ENCODE measurements around the gene APRT.

APRT gene

GRCh38 chr16:88840600-88841215, 29.0 kb upstream of the APRT start:
- no peak overlapping the region for H3K27ac ChIP-seq (ENCODE audit: low read depth, low read length)
- H3K9ac ChIP-seq (ENCODE audit: low read length), result no peak overlapping the region
- H3K36me3 ChIP-seq (ENCODE audit: insufficient read depth, low read length), result peaks cover 20% of the 10 kb centered on the region

GRCh38 chr16:88839745-88840599, 28.2 kb upstream of the APRT start:
- no peaks in the 10 kb centered on the region for H3K9me3 ChIP-seq (ENCODE audit: low read length)
- H3K27ac ChIP-seq (ENCODE audit: low read depth, low read length), result no peak overlapping the region
- no peaks in the 10 kb centered on the region for H3K4me1 ChIP-seq (ENCODE audit: insufficient read depth, low read length)
- no peak overlapping the region for H3K9ac ChIP-seq (ENCODE audit: low read length)
- no peak overlapping the region for H3K4me3 ChIP-seq (ENCODE audit: low read depth in 1 of 2, low read length in 2 of 2)
- H3K36me3 ChIP-seq (ENCODE audit: insufficient read depth, low read length), result peaks cover 20% of the 10 kb centered on the region
- no peaks in the 10 kb centered on the region for H3K27me3 ChIP-seq (ENCODE audit: control insufficient read depth in 1 of 2, insufficient read depth in 2 of 2, low read length in 2 of 2)

More at GRCh38 chr16:88840600-88841215, 29.0 kb upstream of the APRT start:
- Histone ChIP-seq H3K4me1 (ENCODE audit: insufficient read depth, low read length) (no peaks in the 10 kb centered on the region), H3K27me3 (ENCODE audit: control insufficient read depth in 1 of 2, insufficient read depth in 2 of 2, low read length in 2 of 2) (no peaks in the 10 kb centered on the region), H3K9me3 (ENCODE audit: low read length) (no peaks in the 10 kb centered on the region), H3K4me3 (ENCODE audit: low read depth in 1 of 2, low read length in 2 of 2) (no peak overlapping the region)

GRCh38 chr16:88839026-88839529, 27.4 kb upstream of the APRT start:
- H3K9me3 ChIP-seq (ENCODE audit: low read length), result no peaks in the 10 kb centered on the region
- no peaks in the 10 kb centered on the region for H3K4me1 ChIP-seq (ENCODE audit: insufficient read depth, low read length)
- H3K36me3 ChIP-seq (ENCODE audit: insufficient read depth, low read length), result peaks cover 20% of the 10 kb centered on the region
- no peak overlapping the region for H3K27ac ChIP-seq (ENCODE audit: low read depth, low read length)
- no peak overlapping the region for H3K9ac ChIP-seq (ENCODE audit: low read length)
- H3K4me3 ChIP-seq (ENCODE audit: low read depth in 1 of 2, low read length in 2 of 2), result no peak overlapping the region
- H3K27me3 ChIP-seq (ENCODE audit: control insufficient read depth in 1 of 2, insufficient read depth in 2 of 2, low read length in 2 of 2), result no peaks in the 10 kb centered on the region

- no peak overlapping the region for H3K4me3 ChIP-seq (ENCODE audit: low read depth in 1 of 2, low read length in 2 of 2)
- H3K9me3 ChIP-seq (ENCODE audit: low read length), result no peaks in the 10 kb centered on the region
- H3K27me3 ChIP-seq (ENCODE audit: control insufficient read depth in 1 of 2, insufficient read depth in 2 of 2, low read length in 2 of 2), result no peaks in the 10 kb centered on the region
- H3K27ac ChIP-seq (ENCODE audit: low read depth, low read length), result no peak overlapping the region
- H3K9ac ChIP-seq (ENCODE audit: low read length), result no peak overlapping the region
- H3K4me1 ChIP-seq (ENCODE audit: insufficient read depth, low read length), result no peaks in the 10 kb centered on the region
- H3K36me3 ChIP-seq (ENCODE audit: insufficient read depth, low read length), result peaks cover 20% of the 10 kb centered on the region
These were observed 26.8 kb upstream of the APRT start for GRCh38 chr16:88838566-88838965.

GRCh38 chr16:88837806-88838205, 26.1 kb upstream of the APRT start:
- Histone ChIP-seq H3K9ac (ENCODE audit: low read length) (no peak overlapping the region), H3K36me3 (ENCODE audit: insufficient read depth, low read length) (peaks cover 20% of the 10 kb centered on the region), H3K4me3 (ENCODE audit: low read depth in 1 of 2, low read length in 2 of 2) (no peak overlapping the region), H3K9me3 (ENCODE audit: low read length) (no peaks in the 10 kb centered on the region), H3K27ac (ENCODE audit: low read depth, low read length) (no peak overlapping the region), H3K27me3 (ENCODE audit: control insufficient read depth in 1 of 2, insufficient read depth in 2 of 2, low read length in 2 of 2) (no peaks in the 10 kb centered on the region), H3K4me1 (ENCODE audit: insufficient read depth, low read length) (no peaks in the 10 kb centered on the region)

- Histone ChIP-seq H3K9me3 (ENCODE audit: low read length) (no peaks in the 10 kb centered on the region), H3K27me3 (ENCODE audit: control insufficient read depth in 1 of 2, insufficient read depth in 2 of 2, low read length in 2 of 2) (no peaks in the 10 kb centered on the region), H3K4me1 (ENCODE audit: insufficient read depth, low read length) (no peaks in the 10 kb centered on the region), H3K9ac (ENCODE audit: low read length) (no peak overlapping the region), H3K4me3 (ENCODE audit: low read depth in 1 of 2, low read length in 2 of 2) (no peak overlapping the region), H3K27ac (ENCODE audit: low read depth, low read length) (no peak overlapping the region), H3K36me3 (ENCODE audit: insufficient read depth, low read length) (peaks cover 20% of the 10 kb centered on the region)
These were observed 25.1 kb upstream of the APRT start for GRCh38 chr16:88836791-88837190.

- H3K9me3 ChIP-seq (ENCODE audit: low read length), result no peaks in the 10 kb centered on the region
- H3K4me1 ChIP-seq (ENCODE audit: insufficient read depth, low read length), result no peaks in the 10 kb centered on the region
- H3K36me3 ChIP-seq (ENCODE audit: insufficient read depth, low read length), result peaks cover 20% of the 10 kb centered on the region
- H3K4me3 ChIP-seq (ENCODE audit: low read depth in 1 of 2, low read length in 2 of 2), result no peak overlapping the region
- no peak overlapping the region for H3K27ac ChIP-seq (ENCODE audit: low read depth, low read length)
- no peak overlapping the region for H3K9ac ChIP-seq (ENCODE audit: low read length)
- H3K27me3 ChIP-seq (ENCODE audit: control insufficient read depth in 1 of 2, insufficient read depth in 2 of 2, low read length in 2 of 2), result no peaks in the 10 kb centered on the region
These were observed 24.1 kb upstream of the APRT start for GRCh38 chr16:88835818-88836217.

- no peak overlapping the region for H3K9ac ChIP-seq (ENCODE audit: low read length)
- H3K4me3 ChIP-seq (ENCODE audit: low read depth in 1 of 2, low read length in 2 of 2), result no peak overlapping the region
- H3K9me3 ChIP-seq (ENCODE audit: low read length), result no peaks in the 10 kb centered on the region
- H3K27me3 ChIP-seq (ENCODE audit: control insufficient read depth in 1 of 2, insufficient read depth in 2 of 2, low read length in 2 of 2), result no peaks in the 10 kb centered on the region
- H3K4me1 ChIP-seq (ENCODE audit: insufficient read depth, low read length), result no peaks in the 10 kb centered on the region
- no peak overlapping the region for H3K27ac ChIP-seq (ENCODE audit: low read depth, low read length)
- H3K36me3 ChIP-seq (ENCODE audit: insufficient read depth, low read length), result peaks cover 16% of the 10 kb centered on the region
These were observed 23.7 kb upstream of the APRT start for GRCh38 chr16:88835383-88835782.

- Histone ChIP-seq H3K27ac (ENCODE audit: low read depth, low read length) (no peak overlapping the region), H3K4me3 (ENCODE audit: low read depth in 1 of 2, low read length in 2 of 2) (no peak overlapping the region), H3K4me1 (ENCODE audit: insufficient read depth, low read length) (no peaks in the 10 kb centered on the region), H3K9ac (ENCODE audit: low read length) (no peak overlapping the region), H3K9me3 (ENCODE audit: low read length) (no peaks in the 10 kb centered on the region), H3K27me3 (ENCODE audit: control insufficient read depth in 1 of 2, insufficient read depth in 2 of 2, low read length in 2 of 2) (no peaks in the 10 kb centered on the region), H3K36me3 (ENCODE audit: insufficient read depth, low read length) (peaks cover 9% of the 10 kb centered on the region)
These were observed 22.9 kb upstream of the APRT start for GRCh38 chr16:88834670-88835069.

- no peaks in the 10 kb centered on the region for H3K27me3 ChIP-seq (ENCODE audit: control insufficient read depth in 1 of 2, insufficient read depth in 2 of 2, low read length in 2 of 2)
- H3K36me3 ChIP-seq (ENCODE audit: insufficient read depth, low read length), result no peaks in the 10 kb centered on the region
- H3K9ac ChIP-seq (ENCODE audit: low read length), result no peak overlapping the region
- no peaks in the 10 kb centered on the region for H3K4me1 ChIP-seq (ENCODE audit: insufficient read depth, low read length)
- H3K9me3 ChIP-seq (ENCODE audit: low read length), result no peaks in the 10 kb centered on the region
- no peak overlapping the region for H3K27ac ChIP-seq (ENCODE audit: low read depth, low read length)
- no peak overlapping the region for H3K4me3 ChIP-seq (ENCODE audit: low read depth in 1 of 2, low read length in 2 of 2)
These were observed 21.4 kb upstream of the APRT start for GRCh38 chr16:88833086-88833485.

- Histone ChIP-seq H3K9ac (ENCODE audit: low read length) (no peak overlapping the region), H3K4me1 (ENCODE audit: insufficient read depth, low read length) (no peaks in the 10 kb centered on the region), H3K9me3 (ENCODE audit: low read length) (no peaks in the 10 kb centered on the region), H3K36me3 (ENCODE audit: insufficient read depth, low read length) (no peaks in the 10 kb centered on the region), H3K27ac (ENCODE audit: low read depth, low read length) (no peak overlapping the region), H3K4me3 (ENCODE audit: low read depth in 1 of 2, low read length in 2 of 2) (no peak overlapping the region), H3K27me3 (ENCODE audit: control insufficient read depth in 1 of 2, insufficient read depth in 2 of 2, low read length in 2 of 2) (no peaks in the 10 kb centered on the region)
These were observed 20.1 kb upstream of the APRT start for GRCh38 chr16:88831838-88832237.
